Stimulated activated naive CD8-positive, alpha-beta T cell treated with anti-CD3 and anti-CD28 coated beads, Interleukin-15, Interleukin-2, amounts not matched to agents 100 ng/mL and 50 ng/mL, for 24 hours (primary cell): ENCODE results near the gene CEP72.
"Not testable (repeated sequence)": the region's sequence is repeated elsewhere in the genome, so short reads cannot be mapped to it uniquely, and the experiment has no call there.

Experiments used
- H3K27ac Mint-ChIP-seq: one replicate; pipeline ENCODE4 v1.8.0; 2021; ENCODE audit warnings: mild to moderate bottlenecking, mixed read lengths
- H3K27me3 Mint-ChIP-seq: one replicate; pipeline ENCODE4 v1.8.0; 2021; ENCODE audit warnings: mixed read lengths
- H3K36me3 Mint-ChIP-seq: one replicate; pipeline ENCODE4 v1.8.0; 2021; ENCODE audit warnings: low read depth, mixed read lengths
- H3K4me1 Mint-ChIP-seq: one replicate; pipeline ENCODE4 v1.8.0; 2021; ENCODE audit warnings: low read depth, mixed read lengths
- H3K4me3 Mint-ChIP-seq: one replicate; pipeline ENCODE4 v1.8.0; 2021; ENCODE audit warnings: mild to moderate bottlenecking, mixed read lengths
- H3K9me3 Mint-ChIP-seq: one replicate; pipeline ENCODE4 v1.8.0; 2021; ENCODE audit warnings: mixed read lengths

The CEP72 gene

DNA sequence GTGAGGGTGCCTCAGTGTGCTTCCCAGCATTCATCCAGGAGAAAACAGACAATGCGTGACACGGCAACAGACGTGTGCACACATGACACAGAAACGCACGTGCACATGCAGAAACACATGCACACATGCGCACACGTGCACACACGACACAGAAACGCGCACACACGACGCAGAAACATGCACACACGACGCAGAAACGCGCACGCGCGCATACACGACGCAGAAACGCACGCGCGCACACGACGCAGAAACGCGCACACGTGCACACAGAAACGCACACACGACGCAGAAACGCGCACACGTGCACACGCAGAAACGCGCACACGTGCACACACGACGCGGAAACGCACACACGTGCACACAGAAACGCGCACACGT, 64.5 kb downstream of the CEP72 start:
- Mint-ChIP-seq H3K4me3 (no peak overlapping the region), H3K36me3 (no peaks in the 10 kb centered on the region), H3K4me1 (peaks cover 12% of the 10 kb centered on the region), H3K9me3 (no peaks in the 10 kb centered on the region), H3K27me3 (no peaks in the 10 kb centered on the region), H3K27ac (no peak overlapping the region)

DNA sequence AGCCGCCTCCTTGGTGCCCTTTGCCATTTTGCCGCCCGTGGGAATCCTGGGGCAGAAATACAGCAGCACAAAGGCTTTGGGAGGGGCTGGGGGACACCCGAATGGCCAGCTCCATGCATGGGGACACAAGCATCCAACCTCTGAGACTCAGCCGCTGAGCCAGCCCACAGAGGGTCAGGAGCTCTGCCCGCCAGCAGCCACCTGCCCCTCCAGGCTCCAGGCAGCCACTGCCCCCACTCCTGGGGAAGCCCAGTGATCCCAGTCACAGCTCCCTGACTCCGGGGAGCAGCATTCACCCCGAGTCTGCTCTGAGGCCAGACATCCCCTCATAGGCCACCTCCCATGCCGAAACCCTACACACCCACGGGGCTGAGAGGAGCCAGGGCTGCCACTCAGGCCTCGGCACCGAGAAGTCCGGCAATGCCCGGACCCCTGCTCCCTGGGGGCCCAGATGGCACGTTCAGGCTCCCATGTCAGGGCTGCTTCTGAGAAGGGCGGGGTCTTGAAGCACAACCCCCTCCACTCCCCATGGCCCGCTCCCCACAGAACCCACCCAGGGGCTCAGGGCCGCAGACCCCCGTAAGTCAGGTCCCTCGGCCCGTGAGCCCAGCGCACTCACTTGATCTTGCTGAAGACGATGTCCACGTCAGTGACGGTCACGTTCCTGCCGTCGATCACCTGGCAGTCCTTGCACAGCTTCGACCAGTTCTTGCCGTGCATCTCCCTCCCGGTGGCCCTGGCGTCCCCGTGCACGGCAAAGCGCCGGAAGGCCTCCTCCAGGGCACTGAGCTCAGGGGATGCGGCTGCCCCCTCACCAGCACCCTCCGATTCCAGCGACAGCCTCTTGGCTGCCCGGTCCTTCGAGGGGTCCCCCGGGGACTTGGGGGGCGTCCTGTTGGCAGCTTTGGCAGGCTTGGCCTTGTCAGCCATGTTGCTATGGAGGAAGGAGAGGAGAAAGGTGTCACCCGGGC, 65.3 kb downstream of the CEP72 start:
- H3K4me1 Mint-ChIP-seq = peaks cover 7% of the 10 kb centered on the region
- no peaks in the 10 kb centered on the region for H3K9me3 Mint-ChIP-seq
- H3K36me3 Mint-ChIP-seq = no peaks in the 10 kb centered on the region
- no peak overlapping the region for H3K4me3 Mint-ChIP-seq
- no peak overlapping the region for H3K27ac Mint-ChIP-seq
- no peaks in the 10 kb centered on the region for H3K27me3 Mint-ChIP-seq

DNA sequence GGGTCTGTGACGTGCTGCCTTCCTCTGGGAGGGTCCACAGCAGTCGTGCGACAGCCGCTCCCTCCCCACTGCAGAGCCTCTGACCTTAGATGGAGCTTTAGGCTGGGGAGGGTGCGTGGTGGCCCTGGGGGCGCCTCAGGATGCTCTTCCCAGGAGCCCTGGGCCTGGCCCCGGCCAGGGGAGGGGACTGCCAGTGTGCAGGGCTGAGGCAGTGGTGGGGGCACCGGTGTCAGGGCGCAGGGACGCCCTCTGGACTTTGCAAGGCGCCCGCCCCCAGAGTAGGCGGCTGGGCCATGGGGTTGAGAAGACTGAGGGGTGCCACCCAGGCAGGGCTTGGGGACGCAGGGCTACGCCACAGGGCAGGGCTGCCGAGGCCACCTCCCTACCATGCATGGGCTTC, 66.4 kb downstream of the CEP72 start:
- not testable (repeated sequence) for H3K4me1 Mint-ChIP-seq

DNA sequence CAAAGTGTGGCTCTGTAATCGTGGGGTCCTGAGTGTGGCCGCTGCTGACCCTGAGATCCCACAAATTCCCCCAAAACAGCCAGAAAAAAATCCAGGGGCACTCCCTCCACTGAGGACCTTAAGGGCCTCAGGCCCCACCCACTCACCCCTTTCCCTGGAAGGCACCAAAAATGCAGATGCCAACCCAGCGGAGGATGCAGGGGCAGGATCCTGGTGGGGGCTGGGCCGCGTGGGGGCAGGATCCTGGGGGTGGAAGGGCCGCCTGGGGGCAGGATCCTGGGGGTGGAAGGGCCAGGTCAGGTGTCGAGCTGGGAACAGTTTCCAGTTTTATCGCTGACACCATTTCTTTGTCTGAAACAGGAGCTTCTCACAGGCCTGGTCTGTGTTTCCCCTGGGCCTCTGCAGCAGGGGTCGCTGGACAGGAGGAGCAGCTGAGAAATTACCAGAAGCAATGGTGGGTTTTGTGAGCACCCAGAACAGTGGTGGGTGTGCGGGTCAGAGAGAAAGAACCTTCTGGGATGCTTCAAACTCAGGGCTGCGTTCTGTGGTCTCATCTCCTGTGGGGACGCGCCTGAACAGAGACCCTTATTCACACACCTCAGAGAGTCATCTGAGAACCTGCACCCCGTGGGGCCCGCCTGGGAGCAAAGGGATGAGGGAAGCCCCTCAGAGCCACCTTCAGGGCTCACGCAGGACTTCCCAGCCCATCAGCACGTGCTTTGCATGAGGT, 67.2 kb downstream of the CEP72 start:
- not testable (repeated sequence) for H3K27ac Mint-ChIP-seq, H3K9me3 Mint-ChIP-seq, H3K27me3 Mint-ChIP-seq, H3K4me3 Mint-ChIP-seq, H3K36me3 Mint-ChIP-seq, H3K4me1 Mint-ChIP-seq

More for the DNA sequence above, 66.4 kb downstream of the CEP72 start:
- not testable (repeated sequence) for H3K27ac Mint-ChIP-seq, H3K27me3 Mint-ChIP-seq, H3K9me3 Mint-ChIP-seq, H3K36me3 Mint-ChIP-seq, H3K4me3 Mint-ChIP-seq

DNA sequence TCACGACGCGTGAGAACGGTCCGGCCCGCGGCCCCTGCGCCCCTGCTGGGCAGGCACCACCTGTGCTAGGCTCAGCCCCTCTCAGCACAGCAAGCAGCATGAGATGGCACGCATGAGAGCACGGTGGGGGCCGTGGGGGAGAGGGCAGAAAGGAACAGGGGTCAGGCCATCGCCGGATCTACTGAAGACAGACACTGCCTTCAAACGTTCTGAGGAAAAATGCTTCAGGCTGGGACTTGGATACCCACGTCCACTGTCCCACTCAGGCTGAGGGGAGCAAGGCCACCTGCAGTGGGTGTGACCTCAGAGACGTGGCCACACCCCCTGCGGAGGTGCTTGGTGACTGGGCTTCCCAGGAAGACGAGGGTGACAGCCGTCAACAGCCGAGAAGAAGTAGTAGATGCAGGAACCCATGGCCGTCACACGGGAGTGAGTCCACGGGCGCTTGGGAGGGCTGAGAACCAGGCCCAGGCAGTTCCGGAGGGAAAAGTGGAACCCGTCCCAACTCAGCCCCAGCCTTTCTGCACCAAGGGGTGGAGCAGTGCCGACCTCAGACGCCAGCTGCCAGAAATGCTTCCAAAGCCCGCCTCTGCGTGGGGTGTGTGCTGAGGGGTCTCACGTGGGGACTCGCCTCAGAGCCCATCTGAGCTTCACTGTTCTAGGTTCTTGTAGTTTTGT, 68.1 kb downstream of the CEP72 start:
- not testable (repeated sequence) for H3K27me3 Mint-ChIP-seq, H3K9me3 Mint-ChIP-seq, H3K4me1 Mint-ChIP-seq, H3K4me3 Mint-ChIP-seq, H3K36me3 Mint-ChIP-seq, H3K27ac Mint-ChIP-seq

DNA sequence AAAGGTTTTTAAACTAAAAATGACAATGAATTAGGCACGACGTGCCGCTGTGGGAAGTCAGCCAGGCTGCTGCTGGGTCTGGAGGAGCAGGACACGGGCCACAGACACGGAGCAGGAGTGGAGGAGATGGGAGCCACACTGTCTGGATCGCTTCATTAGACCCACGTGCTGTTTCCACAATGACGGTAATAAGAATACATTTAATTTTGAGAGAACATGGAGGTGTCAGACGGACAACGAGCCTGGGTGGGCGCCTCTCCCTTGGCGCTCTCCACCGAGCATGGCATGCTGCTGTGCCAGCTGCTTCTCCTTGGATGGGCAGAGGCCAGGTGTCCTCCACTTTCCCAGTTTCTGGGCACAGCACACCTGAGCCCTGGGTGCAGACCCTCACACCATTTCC, 68.7 kb downstream of the CEP72 start:
- not testable (repeated sequence) for H3K36me3 Mint-ChIP-seq, H3K4me3 Mint-ChIP-seq, H3K4me1 Mint-ChIP-seq, H3K9me3 Mint-ChIP-seq, H3K27me3 Mint-ChIP-seq, H3K27ac Mint-ChIP-seq

DNA sequence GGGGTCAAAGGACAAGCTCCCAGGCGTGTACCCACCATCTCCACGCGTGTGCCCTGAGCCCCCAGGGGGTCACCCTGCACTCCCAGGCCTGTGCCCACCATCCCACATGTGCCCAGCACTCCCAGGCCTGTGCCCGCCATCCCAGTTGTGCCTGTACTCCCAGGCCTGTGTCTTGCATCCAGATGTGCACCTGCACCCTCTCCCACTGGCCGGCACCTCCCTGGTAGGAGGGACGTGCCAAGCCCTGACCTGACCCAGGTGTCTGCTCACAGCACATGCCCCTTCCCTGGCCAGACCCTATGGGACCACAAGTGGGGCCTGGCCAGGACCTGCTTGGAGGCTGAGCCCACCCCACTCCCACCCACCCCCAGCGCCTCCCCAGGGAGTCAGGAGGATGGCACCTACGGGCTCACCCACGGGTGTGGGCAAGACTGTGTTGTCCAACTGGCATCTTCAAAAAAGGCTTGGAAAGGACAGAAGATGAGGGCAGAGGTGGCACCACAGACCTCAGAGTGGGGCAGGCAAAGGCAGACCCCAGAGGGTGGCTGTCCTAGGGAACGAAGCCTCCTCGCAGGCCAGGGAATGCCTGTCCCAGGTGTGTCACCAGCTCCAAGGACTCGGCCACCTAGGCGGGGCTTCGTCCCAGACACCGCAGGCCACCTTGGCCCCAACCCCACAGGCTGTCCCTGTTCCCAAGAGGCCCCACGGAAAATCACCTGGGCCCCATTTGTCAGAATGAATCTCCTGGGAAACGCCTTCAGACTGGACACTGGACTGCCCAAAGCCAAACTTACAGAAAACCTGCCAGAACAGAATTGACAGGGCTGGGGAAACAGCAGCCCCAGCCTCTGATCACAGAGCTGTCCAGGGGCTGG, 69.4 kb downstream of the CEP72 start:
- H3K4me3 Mint-ChIP-seq, H3K4me1 Mint-ChIP-seq, H3K27me3 Mint-ChIP-seq, H3K36me3 Mint-ChIP-seq, H3K27ac Mint-ChIP-seq, H3K9me3 Mint-ChIP-seq: not testable (repeated sequence)

DNA sequence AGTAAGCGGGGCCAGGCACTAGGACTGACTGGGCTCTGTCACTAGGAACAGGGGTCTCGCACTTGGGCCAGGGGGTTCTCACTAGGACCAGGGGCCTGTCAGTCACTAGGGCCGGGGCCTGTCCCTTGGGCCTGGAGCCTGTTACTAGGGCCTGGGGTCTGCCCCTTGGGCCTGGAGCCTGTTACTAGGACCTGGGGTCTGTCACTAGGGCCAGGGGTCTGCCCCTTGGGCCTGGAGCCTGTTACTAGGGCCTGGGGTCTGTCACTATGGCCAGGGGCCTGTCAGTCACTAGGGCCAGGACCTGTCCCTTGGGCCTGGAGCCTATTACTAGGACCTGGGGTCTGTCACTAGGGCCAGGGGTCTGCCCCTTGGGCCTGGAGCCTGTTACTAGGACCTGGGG, 70.1 kb downstream of the CEP72 start:
- not testable (repeated sequence) for H3K27ac Mint-ChIP-seq, H3K4me1 Mint-ChIP-seq, H3K36me3 Mint-ChIP-seq, H3K27me3 Mint-ChIP-seq, H3K4me3 Mint-ChIP-seq, H3K9me3 Mint-ChIP-seq

DNA sequence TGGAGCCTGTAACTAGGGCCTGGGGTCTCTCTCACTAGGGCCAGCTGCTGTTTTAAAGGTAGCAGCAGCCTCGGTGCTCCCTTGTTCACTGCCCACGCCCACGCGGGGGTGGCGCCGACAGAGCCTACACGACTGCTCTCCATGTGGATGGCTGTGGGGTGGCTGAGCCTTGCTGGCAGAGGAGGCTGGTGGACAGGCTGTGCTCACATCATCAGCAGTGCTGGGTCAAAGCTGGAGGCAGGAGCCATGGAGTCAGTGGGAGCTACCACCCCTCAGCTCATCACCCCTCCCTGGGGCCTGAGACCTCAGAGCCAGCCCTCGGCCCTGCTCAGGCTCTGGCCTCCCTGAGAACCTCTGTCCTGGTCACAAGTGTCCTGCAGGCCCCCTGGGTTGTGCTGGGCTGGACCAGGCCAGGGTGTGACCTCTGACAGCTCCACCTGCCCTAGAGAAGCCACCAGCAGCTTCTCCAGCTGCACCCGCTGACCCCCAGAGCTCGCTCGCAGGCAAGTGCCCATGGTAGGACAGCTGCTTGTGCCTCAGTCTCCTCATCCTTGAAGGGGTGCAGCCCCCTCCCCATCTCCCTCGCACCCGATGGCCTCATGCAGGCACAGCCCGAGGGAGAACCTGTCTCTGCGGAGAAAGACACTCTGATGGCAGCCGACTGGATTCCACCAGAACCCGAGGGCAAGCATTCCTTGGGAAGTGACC, 70.7 kb downstream of the CEP72 start:
- H3K27ac Mint-ChIP-seq, H3K9me3 Mint-ChIP-seq, H3K27me3 Mint-ChIP-seq, H3K4me1 Mint-ChIP-seq, H3K4me3 Mint-ChIP-seq, H3K36me3 Mint-ChIP-seq: not testable (repeated sequence)

DNA sequence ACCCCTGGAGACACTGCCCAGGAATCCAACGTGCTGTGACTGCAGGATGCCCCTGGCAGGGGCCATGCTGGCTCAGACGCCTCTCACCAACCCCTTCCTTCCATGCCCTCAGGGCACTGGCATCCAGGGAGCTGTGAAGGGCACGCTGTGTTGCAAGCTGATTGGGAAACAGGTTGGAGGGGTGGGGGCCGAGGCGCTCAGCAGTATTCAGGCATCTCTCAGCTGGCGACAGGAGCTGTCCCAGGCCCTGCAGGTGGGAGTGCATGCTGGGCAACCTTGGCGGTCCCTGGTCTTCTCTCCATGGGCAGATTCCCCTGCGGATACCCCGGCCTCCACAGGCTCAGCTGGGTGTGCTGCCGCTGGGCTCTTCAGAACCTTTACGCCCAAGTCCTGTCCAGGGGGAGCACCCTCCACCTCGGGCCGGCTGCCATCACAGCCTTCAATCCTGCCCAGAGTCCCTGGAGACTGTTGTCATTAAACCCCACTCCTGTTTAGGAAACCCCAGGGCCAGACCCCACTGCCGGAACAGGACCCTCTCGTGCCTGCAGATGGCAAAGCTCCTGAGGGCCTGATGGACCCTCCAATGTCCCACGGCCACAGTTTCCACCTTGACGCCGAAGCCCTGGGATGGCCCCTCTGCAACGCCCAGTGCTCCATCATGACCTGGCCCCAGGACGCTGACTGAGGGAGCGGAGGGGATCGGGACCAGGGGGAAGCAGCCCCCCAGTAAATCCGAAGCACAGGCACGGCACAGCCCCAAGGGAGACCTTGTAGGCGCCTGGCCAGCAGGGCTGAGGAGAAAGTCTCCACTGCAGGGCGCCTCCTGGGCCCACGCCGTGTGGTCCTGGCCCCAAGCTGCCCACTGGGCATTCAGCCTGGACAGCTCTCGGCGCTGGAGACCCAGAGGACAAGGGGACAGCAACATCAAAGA, 71.7 kb downstream of the CEP72 start:
- Mint-ChIP-seq H3K4me1 (no peaks in the 10 kb centered on the region), H3K27me3 (no peaks in the 10 kb centered on the region)

DNA sequence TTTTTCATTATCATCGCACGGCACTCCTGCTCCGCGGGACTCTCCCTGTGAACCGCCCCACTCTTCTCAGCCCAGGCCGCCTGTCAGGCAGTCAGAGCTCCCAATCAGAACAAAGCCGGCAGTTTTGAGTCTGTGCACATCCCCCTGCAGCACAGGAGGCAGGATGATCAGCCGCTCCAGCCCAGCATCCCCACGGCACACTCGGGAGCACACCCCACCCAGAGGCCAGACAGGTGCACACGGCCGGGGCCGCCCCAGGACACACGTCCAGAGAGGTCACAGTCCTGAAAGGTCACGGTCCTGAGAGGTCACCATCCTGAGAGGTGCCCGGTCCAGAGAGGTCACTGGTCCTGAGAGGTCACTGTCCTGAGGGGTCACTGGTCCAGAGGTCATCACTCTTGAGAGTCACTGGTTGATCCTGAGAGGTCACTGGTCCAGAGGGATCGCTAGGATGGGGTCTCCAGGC, 72.6 kb downstream of the CEP72 start:
- Mint-ChIP-seq H3K9me3 (no peaks in the 10 kb centered on the region), H3K4me1 (no peaks in the 10 kb centered on the region), H3K27ac (no peak overlapping the region), H3K36me3 (no peaks in the 10 kb centered on the region), H3K4me3 (no peak overlapping the region), H3K27me3 (no peaks in the 10 kb centered on the region)

More for the DNA sequence above, 71.7 kb downstream of the CEP72 start:
- Mint-ChIP-seq H3K4me3 (no peak overlapping the region), H3K27ac (no peak overlapping the region), H3K9me3 (no peaks in the 10 kb centered on the region), H3K36me3 (no peaks in the 10 kb centered on the region)

DNA sequence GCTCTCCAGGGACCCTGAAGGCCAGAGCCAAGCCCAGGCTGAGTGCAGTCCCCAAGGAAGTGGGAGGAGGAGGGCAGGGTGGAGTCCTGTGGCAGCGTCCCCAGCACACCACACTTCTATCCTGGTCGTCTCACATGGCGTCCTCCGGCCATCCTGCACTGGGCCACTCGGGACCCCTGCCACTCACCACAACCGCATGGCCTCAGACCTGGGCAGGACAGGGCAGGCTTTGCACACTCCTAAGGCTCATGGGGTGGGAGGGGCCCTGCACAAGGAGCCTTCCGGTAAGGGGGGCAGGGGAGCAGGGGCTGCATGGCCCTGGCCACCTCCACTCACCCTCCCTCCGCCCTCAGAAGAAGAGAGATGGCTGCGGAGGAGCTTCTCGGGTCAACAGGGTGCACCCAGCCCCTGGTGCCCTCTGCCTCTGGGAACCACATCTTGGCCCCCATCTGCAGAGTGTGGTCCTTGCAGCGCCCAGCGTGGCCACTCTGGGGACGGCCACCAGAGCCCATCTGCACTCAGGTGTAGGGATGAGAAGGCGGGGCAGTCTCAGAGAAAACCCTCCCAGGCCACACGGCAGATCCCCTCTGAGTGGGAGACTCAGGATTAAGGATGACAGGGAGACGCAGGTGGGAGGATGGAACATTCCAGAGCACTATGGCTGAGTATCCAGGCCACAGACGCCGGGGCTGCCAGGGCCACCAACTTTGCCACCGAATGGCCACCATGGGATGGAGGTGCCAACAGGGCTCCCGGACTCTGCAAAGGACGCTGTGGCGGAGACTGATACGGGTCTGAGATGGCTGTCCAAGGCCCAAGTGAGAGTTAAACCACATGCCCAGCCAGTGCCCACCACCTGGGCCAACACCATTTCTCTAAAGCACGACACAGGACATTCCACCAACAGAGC, 73.4 kb downstream of the CEP72 start:
- no peaks in the 10 kb centered on the region for H3K27me3 Mint-ChIP-seq
- no peak overlapping the region for H3K27ac Mint-ChIP-seq
- no peaks in the 10 kb centered on the region for H3K36me3 Mint-ChIP-seq
- H3K9me3 Mint-ChIP-seq = no peaks in the 10 kb centered on the region
- H3K4me1 Mint-ChIP-seq = no peaks in the 10 kb centered on the region
- no peak overlapping the region for H3K4me3 Mint-ChIP-seq

DNA sequence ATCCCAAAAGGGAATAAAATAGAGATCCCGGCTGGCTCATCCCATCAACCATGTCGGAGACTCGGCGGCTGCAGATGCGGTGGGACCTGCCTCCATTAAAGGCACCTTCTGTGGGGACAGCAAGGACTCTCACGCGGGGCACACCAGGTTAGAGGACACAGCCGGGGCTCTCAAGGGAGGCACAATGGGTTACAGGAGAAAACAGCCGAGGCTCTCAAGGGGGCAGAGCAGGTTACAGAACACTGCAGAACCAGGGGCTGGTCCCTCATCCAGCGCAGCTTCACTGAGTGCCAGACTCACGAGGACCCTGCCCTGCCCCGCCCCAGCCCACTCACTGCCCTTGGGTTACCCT, 74.0 kb downstream of the CEP72 start:
- H3K27ac Mint-ChIP-seq, H3K27me3 Mint-ChIP-seq, H3K4me1 Mint-ChIP-seq, H3K9me3 Mint-ChIP-seq, H3K36me3 Mint-ChIP-seq, H3K4me3 Mint-ChIP-seq: not testable (repeated sequence)
